Panc1 (cell line): ENCODE data around the gene PIH1D1. TPM values are rescaled to one million over a fixed set of nuclear protein-coding genes. Genes with fewer than 3 reads are reported as not detected.

Experiments
- ATAC-seq: fragments of 200-7000 bp; cut with Tn5 transposase; 2 replicates; pipeline ENCODE4 v1.9.1; 2020; ENCODE audit warnings: mild to moderate bottlenecking, moderate library complexity
- BruUV-seq: library from RNA; stranded (reverse); fragments of 400-500 nt; replicated peaks from 2 replicates; lab custom pipeline; 2021; lab: Mats Ljungman, UMichigan
- CTCF ChIA-PET: fragments of 300-600 bp; sonication (Branson Sonifier 250); formaldehyde crosslinking; loops from one replicate; lab custom pipeline; 2022; ENCODE audit warnings: antibody characterized with exemption; lab: Charles Lee
- POLR2A ChIA-PET: fragments of 300-600 bp; sonication (Branson Sonifier 250); formaldehyde crosslinking; loops from one replicate; lab custom pipeline; 2022; ENCODE audit warnings: antibody characterized with exemption; lab: Charles Lee
- DNase-seq: peaks from one replicate; pipeline ENCODE4 v3.0.0-alpha.2; 2010; ENCODE audit warnings: low read depth, low spot score
- H3K27ac ChIP-seq: 2 replicates; pipeline ENCODE4 v1.5.1; 2011; ENCODE audit warnings: mild to moderate bottlenecking, low read length, inconsistent platforms
- H3K27me3 ChIP-seq: fragments of 200-500 bp; sonication (Bioruptor generic); 2 replicates; pipeline ENCODE4 v1.6.0; 2014; ENCODE audit warnings: low read length, inconsistent platforms; ENCODE audit not compliant: control insufficient read depth, insufficient read depth
- H3K36me3 ChIP-seq: fragments of 200-500 bp; sonication (Bioruptor generic); 2 replicates; pipeline ENCODE4 v1.5.1; 2014; ENCODE audit warnings: inconsistent platforms, mild to moderate bottlenecking, low read length, moderate library complexity; ENCODE audit not compliant: control insufficient read depth, insufficient read depth
- H3K4me1 ChIP-seq: 2 replicates; pipeline ENCODE4 v1.5.1; 2011; ENCODE audit warnings: inconsistent platforms, mild to moderate bottlenecking, low read length, moderate library complexity; ENCODE audit not compliant: control insufficient read depth, insufficient read depth
- H3K4me3 ChIP-seq, 2 experiments: 2 replicates each; pipeline ENCODE4 v1.5.1; 2011 to 2012; ENCODE audit warnings: low read depth in 2 of 2, low read length in 2 of 2, mild to moderate bottlenecking in 2 of 2, inconsistent platforms in 1 of 2, moderate library complexity in 1 of 2
- H3K9me3 ChIP-seq: fragments of 200-500 bp; sonication (Bioruptor generic); 2 replicates; pipeline ENCODE4 v1.5.1; 2014; ENCODE audit warnings: low read depth, mild to moderate bottlenecking, inconsistent platforms, low read length, moderate library complexity; ENCODE audit not compliant: control insufficient read depth, insufficient read depth
- CTCF ChIP-seq: fragments of 450-650 bp; IDR thresholded peaks from 2 replicates; pipeline ENCODE4 v1.5.1; 2017; ENCODE audit warnings: mild to moderate bottlenecking
- POLR2AphosphoS5 ChIP-seq: IDR thresholded peaks from 2 replicates; pipeline ENCODE4 v1.6.1; 2012; ENCODE audit warnings: mild to moderate bottlenecking, low read depth, low read length, moderate library complexity
- REST ChIP-seq, 2 experiments: IDR thresholded peaks; 2 replicates each; pipeline ENCODE4 v1.6.1; 2011 to 2012; ENCODE audit warnings: low read depth in 2 of 2, control low read depth in 1 of 2, low read length in 1 of 2, mild to moderate bottlenecking in 1 of 2, moderate library complexity in 1 of 2; ENCODE audit not compliant: insufficient read depth in 1 of 2
- SIN3A ChIP-seq: IDR thresholded peaks from 2 replicates; pipeline ENCODE4 v1.6.1; 2012; ENCODE audit warnings: low read depth, mild to moderate bottlenecking, low read length, moderate library complexity, borderline replicate concordance; ENCODE audit not compliant: insufficient read depth
- TCF7L2 ChIP-seq: IDR thresholded peaks from 2 replicates; pipeline ENCODE4 v1.6.1; 2011; ENCODE audit warnings: mild to moderate bottlenecking, low read depth, low read length, inconsistent platforms
- in situ Hi-C: cut with HindIII; loops from 2 replicates; pipeline ENCODE4 v1.10.0; 2016; ENCODE audit warnings: low sequenced_read_pairs, low pct_unique_long_range_greater_than_20kb
- intact Hi-C: fragments of 100-400 bp; cut with micrococcal nuclease; formaldehyde crosslinking; loops from one replicate; pipeline ENCODE4 v1.10.0; 2022; ENCODE audit not compliant: unreplicated experiment
- total RNA-seq: library from RNA; stranded (reverse); gene quantifications from one replicate; pipeline ENCODE4 v1.2.1, GENCODE V29; 2021; ENCODE audit not compliant: unreplicated experiment

PIH1D1 gene
- total RNA-seq, 1 experiment from 2014 or later = 78.5 TPM

- intact Hi-C loops = no loop called here
Measured at GRCh38 chr19:49398001-49398615, 53.5 kb downstream of the PIH1D1 start.

More at GRCh38 chr19:49398001-49398615, 53.5 kb downstream of the PIH1D1 start:
- CTCF ChIA-PET = interaction anchor here (0.6 kb wide), 1 partner anchor 12 kb away, joined by 6 read pairs; no protein-coding TSS in a partner anchor
- no peak overlapping the region for H3K4me3 ChIP-seq
- H3K36me3 ChIP-seq = no peaks in the 10 kb centered on the region
- no peaks in the 10 kb centered on the region for H3K4me1 ChIP-seq
- no TSS peak for BruUV-seq
- H3K27ac ChIP-seq = no peak overlapping the region
- POLR2A ChIA-PET = no interaction called here
- no peak for ATAC-seq
- H3K27me3 ChIP-seq = no peaks in the 10 kb centered on the region
- in situ Hi-C loops = no loop called here
- TF ChIP-seq SIN3A = no peak
- TF ChIP-seq TCF7L2 = no peak
- TF ChIP-seq CTCF = no peak
- no peak for TF ChIP-seq REST (IDR thresholded peaks at IDR 0.05; ENCODE audit: insufficient read depth in 1 of 2, low read depth in 2 of 2, low read length in 1 of 2)
- TF ChIP-seq POLR2AphosphoS5 = no peak
- DNase-seq = no peak
- no peaks in the 10 kb centered on the region for H3K9me3 ChIP-seq
